CD4-positive, alpha-beta T cell (primary cell): ENCODE measurements around the gene ACSF2. TPM values are rescaled to one million over a fixed set of nuclear protein-coding genes. Genes with fewer than 3 reads are reported as not detected.

ENCODE experiments used
- ATAC-seq: fragments of 200-7000 bp; cut with Tn5 transposase; one replicate; pipeline ENCODE4 v1.10.0; 2022; ENCODE audit warnings: mild to moderate bottlenecking; ENCODE audit not compliant: poor library complexity
- CTCF ChIA-PET: fragments of 350-600 bp; sonication (Branson Sonifier 250); formaldehyde crosslinking; loops from one replicate; lab custom pipeline; 2021; ENCODE audit warnings: antibody characterized with exemption, inconsistent platforms; lab: Charles Lee
- POLR2A ChIA-PET: fragments of 350-600 bp; sonication (Branson Sonifier 250); formaldehyde crosslinking; loops from one replicate; lab custom pipeline; 2021; ENCODE audit warnings: antibody characterized with exemption, inconsistent platforms; lab: Charles Lee
- DNase-seq, 14 experiments: peaks; one replicate each; pipeline ENCODE4 v3.0.0-alpha.2; 2013 to 2020; ENCODE audit warnings: mixed read lengths in 2 of 14
- H3K27ac ChIP-seq, 2 donors: one replicate each; pipeline versions ENCODE4 v1.5.1 to v1.7.0; 2013; ENCODE audit warnings: low read length in 2 of 2, low read depth in 1 of 2, mild to moderate bottlenecking in 1 of 2
- H3K27me3 ChIP-seq, 2 experiments: 1 replicate in 1 of 2; 2 replicates in 1 of 2; pipeline versions ENCODE4 v1.6.1 to v1.7.0; 2013; ENCODE audit warnings: low read length in 2 of 2, control low read depth in 1 of 2, mild to moderate bottlenecking in 1 of 2, moderate library complexity in 1 of 2; ENCODE audit not compliant: insufficient read depth in 2 of 2, control insufficient read depth in 1 of 2
- H3K36me3 ChIP-seq: one replicate; pipeline ENCODE4 v1.6.1; 2013; ENCODE audit warnings: low read length, control low read depth; ENCODE audit not compliant: insufficient read depth
- H3K4me1 ChIP-seq: one replicate; pipeline ENCODE4 v1.6.1; 2013; ENCODE audit warnings: low read length, control low read depth; ENCODE audit not compliant: insufficient read depth
- H3K4me3 ChIP-seq: one replicate; pipeline ENCODE4 v1.5.1; 2013; ENCODE audit warnings: mild to moderate bottlenecking, low read length, moderate library complexity
- H3K9me3 ChIP-seq, 2 experiments: 1 replicate in 1 of 2; 2 replicates in 1 of 2; pipeline versions ENCODE4 v1.6.1 to v1.7.0; 2013; ENCODE audit warnings: low read length in 2 of 2, mild to moderate bottlenecking in 2 of 2, control low read depth in 1 of 2, moderate library complexity in 1 of 2; ENCODE audit not compliant: control insufficient read depth in 1 of 2, insufficient read depth in 1 of 2
- H3K27ac Mint-ChIP-seq: one replicate; pipeline ENCODE4 v1.8.0; 2020; ENCODE audit warnings: mixed read lengths
- H3K27me3 Mint-ChIP-seq: one replicate; pipeline ENCODE4 v1.8.0; 2021; ENCODE audit warnings: mixed read lengths
- H3K36me3 Mint-ChIP-seq: one replicate; pipeline ENCODE4 v1.8.0; 2021; ENCODE audit warnings: low read depth, mixed read lengths
- H3K4me1 Mint-ChIP-seq: one replicate; pipeline ENCODE4 v1.8.0; 2021; ENCODE audit warnings: low read depth, mixed read lengths
- H3K4me3 Mint-ChIP-seq: one replicate; pipeline ENCODE4 v1.8.0; 2020; ENCODE audit warnings: mild to moderate bottlenecking, mixed read lengths
- H3K9me3 Mint-ChIP-seq: one replicate; pipeline ENCODE4 v1.8.0; 2020; ENCODE audit warnings: mixed read lengths
- intact Hi-C, 2 experiments: fragments of 100-400 bp; cut with DNase I in 1 of 2; cut with micrococcal nuclease in 1 of 2; formaldehyde crosslinking; loops; one replicate each; pipeline versions ENCODE4 v1.15.1 to v1.9.0; 2023 to 2025; cut with DNase I, micrococcal nuclease
- total RNA-seq, 174 experiments: library from RNA in 2 of 174; stranded (reverse) in 2 of 174; gene quantifications; one replicate each; pipeline ENCODE4 v1.2.3 and lab custom pipeline; 2021 to 2026
- TF ChIP-seq, protein P1 (sequence below): fragments of 200-600 bp; IDR thresholded peaks from one replicate; pipeline ENCODE4 v1.8.0; 2022; ENCODE audit warnings: antibody characterized with exemption, mild to moderate bottlenecking

The ACSF2 gene
- total RNA-seq, 2 experiments from 2014 or later, result 11.9 to 13.9 TPM

DNA sequence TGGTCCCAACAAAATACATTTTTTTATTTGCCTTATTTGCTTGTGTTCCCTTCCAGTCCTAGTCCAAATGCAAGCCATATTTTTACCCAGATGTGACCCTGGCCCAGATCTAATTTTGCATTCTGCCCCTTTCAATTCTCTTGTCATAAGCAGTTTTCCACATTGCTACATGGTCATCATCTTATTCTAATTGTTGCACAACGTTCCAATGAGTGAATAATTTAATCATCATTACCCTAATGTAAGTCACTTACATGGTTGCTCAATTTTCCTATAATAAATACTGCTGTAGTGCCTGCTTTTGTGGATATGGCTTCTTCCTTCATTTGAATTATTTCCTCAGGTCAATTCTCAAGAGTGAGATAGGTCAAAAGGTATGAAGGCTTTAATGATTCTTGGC, 65.5 kb downstream of the ACSF2 start:
- intact Hi-C loops, result no loop called here
- H3K4me1 ChIP-seq, result no peaks in the 10 kb centered on the region
- H3K4me3 Mint-ChIP-seq, result no peak overlapping the region
- TF ChIP-seq, protein P1, sequence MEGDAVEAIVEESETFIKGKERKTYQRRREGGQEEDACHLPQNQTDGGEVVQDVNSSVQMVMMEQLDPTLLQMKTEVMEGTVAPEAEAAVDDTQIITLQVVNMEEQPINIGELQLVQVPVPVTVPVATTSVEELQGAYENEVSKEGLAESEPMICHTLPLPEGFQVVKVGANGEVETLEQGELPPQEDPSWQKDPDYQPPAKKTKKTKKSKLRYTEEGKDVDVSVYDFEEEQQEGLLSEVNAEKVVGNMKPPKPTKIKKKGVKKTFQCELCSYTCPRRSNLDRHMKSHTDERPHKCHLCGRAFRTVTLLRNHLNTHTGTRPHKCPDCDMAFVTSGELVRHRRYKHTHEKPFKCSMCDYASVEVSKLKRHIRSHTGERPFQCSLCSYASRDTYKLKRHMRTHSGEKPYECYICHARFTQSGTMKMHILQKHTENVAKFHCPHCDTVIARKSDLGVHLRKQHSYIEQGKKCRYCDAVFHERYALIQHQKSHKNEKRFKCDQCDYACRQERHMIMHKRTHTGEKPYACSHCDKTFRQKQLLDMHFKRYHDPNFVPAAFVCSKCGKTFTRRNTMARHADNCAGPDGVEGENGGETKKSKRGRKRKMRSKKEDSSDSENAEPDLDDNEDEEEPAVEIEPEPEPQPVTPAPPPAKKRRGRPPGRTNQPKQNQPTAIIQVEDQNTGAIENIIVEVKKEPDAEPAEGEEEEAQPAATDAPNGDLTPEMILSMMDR, result no peak
- no peak for DNase-seq
- no peak overlapping the region for H3K27ac Mint-ChIP-seq
- no peaks in the 10 kb centered on the region for H3K9me3 ChIP-seq
- H3K4me3 ChIP-seq, result no peak overlapping the region
- peaks cover 0 to 5% of the 10 kb centered on the region in 2 experiments for H3K27me3 ChIP-seq
- ChIA-PET POLR2A (no interaction called here), CTCF (no interaction called here)
- H3K36me3 ChIP-seq, result peaks cover 3% of the 10 kb centered on the region
- no peaks in the 10 kb centered on the region for H3K4me1 Mint-ChIP-seq
- H3K36me3 Mint-ChIP-seq, result no peaks in the 10 kb centered on the region
- ATAC-seq, result no peak
- no peak overlapping the region for H3K27ac ChIP-seq
- H3K27me3 Mint-ChIP-seq, result no peaks in the 10 kb centered on the region
- H3K9me3 Mint-ChIP-seq, result no peaks in the 10 kb centered on the region

DNA sequence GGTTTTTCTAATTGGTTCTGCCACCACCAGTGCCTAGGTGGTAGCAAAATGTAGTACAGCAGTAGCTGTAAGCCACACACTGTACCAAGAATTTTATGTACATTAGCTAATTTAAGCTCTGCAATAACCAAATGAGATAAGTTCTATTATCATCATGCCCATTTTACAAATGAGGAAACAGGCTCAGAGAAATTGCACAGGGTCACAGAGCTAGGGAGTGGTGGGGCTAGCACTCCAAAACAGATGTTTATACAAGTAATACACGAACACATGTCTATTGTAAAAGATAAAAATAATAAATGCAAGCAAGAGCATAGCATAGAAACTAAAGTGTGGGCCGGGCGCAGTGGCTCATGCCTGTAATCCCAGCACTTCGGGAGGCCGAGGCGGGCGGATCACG, 66.2 kb downstream of the ACSF2 start:
- H3K36me3 ChIP-seq, result peaks cover 1% of the 10 kb centered on the region
- peaks cover 0 to 5% of the 10 kb centered on the region in 2 experiments for H3K27me3 ChIP-seq
- TF ChIP-seq, protein P1, result no peak
- H3K9me3 ChIP-seq, result no peaks in the 10 kb centered on the region
- no peak overlapping the region for H3K4me3 ChIP-seq
- DNase-seq, result no peak
- no peak overlapping the region for H3K4me3 Mint-ChIP-seq
- no peaks in the 10 kb centered on the region for H3K9me3 Mint-ChIP-seq
- H3K27me3 Mint-ChIP-seq, result no peaks in the 10 kb centered on the region
- no peaks in the 10 kb centered on the region for H3K4me1 ChIP-seq
- POLR2A ChIA-PET, result no interaction called here
- CTCF ChIA-PET, result no interaction called here
- intact Hi-C loops, result no loop called here
- H3K4me1 Mint-ChIP-seq, result no peaks in the 10 kb centered on the region
- no peak overlapping the region for H3K27ac Mint-ChIP-seq
- no peak overlapping the region for H3K27ac ChIP-seq
- H3K36me3 Mint-ChIP-seq, result no peaks in the 10 kb centered on the region
- no peak for ATAC-seq

DNA sequence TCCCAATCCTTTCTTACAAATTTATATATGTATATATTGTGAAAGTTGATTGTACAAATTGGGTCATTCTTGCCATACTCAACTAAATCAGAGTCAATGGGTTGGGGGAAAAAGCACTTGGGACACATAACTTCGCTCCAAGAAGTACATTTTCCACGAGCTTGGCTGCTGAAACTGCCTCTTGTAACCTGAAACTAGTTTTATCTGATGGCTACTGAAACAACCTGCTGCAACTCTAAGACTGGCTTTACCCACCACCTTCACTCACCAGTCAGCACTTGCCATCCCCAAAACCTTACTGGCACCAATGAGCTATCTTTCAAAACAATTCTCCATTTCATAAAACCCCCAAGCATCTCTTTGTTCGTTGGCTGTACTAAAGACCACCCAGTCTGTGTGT, 67.7 kb downstream of the ACSF2 start:
- Histone ChIP-seq H3K9me3 (no peaks in the 10 kb centered on the region), H3K27me3 (peaks cover 0 to 5% of the 10 kb centered on the region in 2 experiments), H3K4me3 (no peak overlapping the region), H3K27ac (no peak overlapping the region), H3K4me1 (no peaks in the 10 kb centered on the region), H3K36me3 (no peaks in the 10 kb centered on the region)
- Mint-ChIP-seq H3K9me3 (no peaks in the 10 kb centered on the region), H3K4me3 (no peak overlapping the region), H3K36me3 (no peaks in the 10 kb centered on the region), H3K27me3 (no peaks in the 10 kb centered on the region), H3K4me1 (no peaks in the 10 kb centered on the region), H3K27ac (no peak overlapping the region)
- DNase-seq (no peak), ATAC-seq (no peak)
- TF ChIP-seq, protein P1, result no peak
- CTCF ChIA-PET, result interaction anchor here (1.2 to 1.3 kb wide), 2 partner anchors 12 to 59 kb away, joined by 3 to 4 read pairs; no protein-coding TSS in a partner anchor
- POLR2A ChIA-PET, result no interaction called here
- intact Hi-C loops, result no loop called here
